Ascending aorta (tissue), 2 donors: ENCODE measurements around the gene NCOA5. TPM values are rescaled to one million over a fixed set of nuclear protein-coding genes. Genes with fewer than 3 reads are reported as not detected.

Experiments
- DNase-seq, 2 donors: peaks; one replicate each; pipeline ENCODE4 v3.0.0-alpha.2; 2019; ENCODE audit warnings: low spot score in 2 of 2
- H3K27ac ChIP-seq, 2 donors: fragments of 200-600 bp; sonication (generic); one replicate each; pipeline ENCODE4 v1.5.1; 2016 to 2017; ENCODE audit warnings: mild to moderate bottlenecking in 1 of 2
- H3K27me3 ChIP-seq: fragments of 200-600 bp; sonication (generic); one replicate; pipeline ENCODE4 v1.5.1; 2017
- H3K36me3 ChIP-seq, 2 donors: fragments of 200-600 bp; sonication (generic); one replicate each; pipeline ENCODE4 v1.5.1; 2016
- H3K4me1 ChIP-seq, 2 donors: fragments of 200-600 bp; sonication (generic); one replicate each; pipeline ENCODE4 v1.5.1; 2016 to 2017; ENCODE audit warnings: mild to moderate bottlenecking in 1 of 2
- H3K4me3 ChIP-seq, 2 donors: fragments of 200-600 bp; sonication (generic); one replicate each; pipeline ENCODE4 v1.5.1; 2016 to 2017; ENCODE audit warnings: mild to moderate bottlenecking in 1 of 2
- H3K9me3 ChIP-seq, 2 donors: fragments of 200-600 bp; sonication (generic); one replicate each; pipeline ENCODE4 v1.5.1; 2016
- CTCF ChIP-seq, 3 experiments: fragments of 200-600 bp in 2 of 3; fragments of 450-650 bp in 1 of 3; sonication (generic) in 2 of 3; IDR thresholded peaks; one replicate each; pipeline ENCODE4 v1.5.1; 2016 to 2019; ENCODE audit warnings: antibody characterized with exemption in 3 of 3, mild to moderate bottlenecking in 1 of 3, moderate library complexity in 1 of 3
- intact Hi-C: fragments of 100-400 bp; cut with DNase I; formaldehyde crosslinking; loops from one replicate; pipeline ENCODE4 v1.15.1; 2023
- total RNA-seq: library from RNA; depleted of rRNA; stranded (reverse); fragments of >200 nt; gene quantifications from one replicate; pipeline ENCODE4 v1.1.0, GENCODE V29; 2016

The NCOA5 gene
- total RNA-seq, 1 donor from 2014 or later: 70.4 TPM

- no peak overlapping the region for H3K27ac ChIP-seq
- no peaks in the 10 kb centered on the region for H3K27me3 ChIP-seq
- peak in 2 of 3 experiments; percentile 51 to 62 for TF ChIP-seq CTCF (IDR thresholded peaks at IDR 0.05)
- H3K4me3 ChIP-seq: no peak overlapping the region
- no peaks in the 10 kb centered on the region for H3K9me3 ChIP-seq
- H3K4me1 ChIP-seq: peaks cover 0 to 14% of the 10 kb centered on the region in 2 donors
- intact Hi-C loops: no loop called here
- H3K36me3 ChIP-seq: peaks cover 3 to 23% of the 10 kb centered on the region in 2 donors
- no peak for DNase-seq
Measured at GRCh38 chr20:46128310-46129151, 38.8 kb upstream of the NCOA5 start.

DNA sequence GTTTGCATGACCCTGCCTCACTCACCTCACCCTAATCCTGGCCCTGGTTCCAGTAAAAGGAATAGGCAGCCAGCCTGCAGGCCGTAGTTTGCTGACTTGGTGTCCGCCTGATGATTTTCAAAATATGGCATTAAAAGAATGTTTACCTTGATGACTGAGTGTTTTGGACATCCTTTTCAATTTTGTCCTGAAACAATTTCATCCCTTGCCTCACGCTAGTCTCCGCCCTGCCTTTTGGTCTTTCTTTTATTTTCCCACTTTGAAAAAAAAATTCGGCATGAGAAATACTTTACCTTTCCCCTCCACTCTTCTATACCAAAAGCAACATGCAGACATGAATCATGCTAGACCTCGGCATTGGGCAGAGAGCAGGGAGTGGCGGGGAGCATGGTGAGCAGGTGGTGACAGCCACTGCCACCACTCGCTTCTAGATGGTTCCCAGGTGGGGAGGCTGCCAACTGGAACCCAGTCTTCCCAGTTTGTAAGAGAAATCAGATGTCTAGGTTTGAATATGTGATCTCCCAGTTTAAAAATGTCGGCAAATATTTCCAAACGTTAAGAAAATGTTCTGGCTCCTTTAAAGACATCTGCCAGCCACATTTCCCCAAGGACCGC, 37.7 kb upstream of the NCOA5 start:
- intact Hi-C loops: no loop called here
- no peaks in the 10 kb centered on the region for H3K9me3 ChIP-seq
- TF ChIP-seq CTCF (IDR thresholded peaks at IDR 0.05): no peak
- peaks cover 14 to 33% of the 10 kb centered on the region in 2 donors for H3K36me3 ChIP-seq
- no peak for DNase-seq
- no peak overlapping the region for H3K4me3 ChIP-seq
- H3K27ac ChIP-seq: no peak overlapping the region
- H3K4me1 ChIP-seq: peaks cover 0 to 9% of the 10 kb centered on the region in 2 donors
- H3K27me3 ChIP-seq: no peaks in the 10 kb centered on the region

DNA sequence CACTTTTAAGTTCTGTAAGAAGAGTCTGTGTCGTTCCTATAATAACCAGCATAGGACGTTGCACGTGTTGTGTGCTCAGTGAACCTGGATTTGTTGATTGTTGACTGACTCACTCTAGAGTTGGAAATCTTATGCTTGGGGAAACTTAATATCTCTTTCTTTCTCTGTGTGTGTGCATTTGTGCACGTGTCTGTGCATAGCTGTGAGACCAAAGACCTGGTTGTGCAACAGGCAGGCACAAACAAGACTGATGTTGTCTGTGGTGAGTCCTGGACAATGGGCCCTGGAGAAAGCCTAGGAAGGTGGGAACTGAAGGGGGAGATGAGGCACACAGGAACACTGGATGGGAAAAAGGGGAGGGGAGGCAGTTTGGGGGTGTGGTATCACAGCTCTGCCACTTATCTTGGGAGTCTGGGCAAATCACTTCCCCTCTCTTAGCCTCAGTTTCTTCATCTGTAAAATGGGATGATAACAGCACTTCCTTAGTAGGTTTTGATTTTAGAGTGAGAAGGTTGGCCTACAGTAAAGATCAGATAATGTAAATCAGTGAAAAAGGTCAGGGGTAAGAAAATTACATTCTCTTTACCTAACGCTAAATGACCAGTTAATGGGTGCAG, 36.8 kb upstream of the NCOA5 start:
- H3K36me3 ChIP-seq: peaks cover 18 to 37% of the 10 kb centered on the region in 2 donors
- DNase-seq: no peak
- intact Hi-C loops: no loop called here
- no peak for TF ChIP-seq CTCF (IDR thresholded peaks at IDR 0.05)
- no peak overlapping the region for H3K27ac ChIP-seq
- no peaks in the 10 kb centered on the region for H3K27me3 ChIP-seq
- no peaks in the 10 kb centered on the region for H3K9me3 ChIP-seq
- H3K4me3 ChIP-seq: no peak overlapping the region
- peaks cover 0 to 5% of the 10 kb centered on the region in 2 donors for H3K4me1 ChIP-seq

- no peak for TF ChIP-seq CTCF (IDR thresholded peaks at IDR 0.05)
- Histone ChIP-seq H3K27me3 (no peaks in the 10 kb centered on the region), H3K9me3 (no peaks in the 10 kb centered on the region), H3K36me3 (peaks cover 18 to 37% of the 10 kb centered on the region in 2 donors), H3K4me3 (no peak overlapping the region), H3K27ac (no peak overlapping the region), H3K4me1 (peaks cover 0 to 3% of the 10 kb centered on the region in 2 donors)
- intact Hi-C loops: no loop called here
- no peak for DNase-seq
Measured at GRCh38 chr20:46123482-46124245, 33.9 kb upstream of the NCOA5 start.
